ENCODE data around the gene SPACA9. TPM values are rescaled to one million over a fixed set of nuclear protein-coding genes. Genes with fewer than 3 reads are reported as not detected.

Gene SPACA9
- total and polyA plus RNA-seq, 5 donors from 2014 or later, result 0.32 to 2.2 (median 0.74) TPM

GRCh38 chr9:132887181-132888120 lies 8.8 kb downstream of the SPACA9 start:
- Mint-ChIP-seq H3K27ac (no peak overlapping the region), H3K9me3 (no peaks in the 10 kb centered on the region), H3K27me3 (no peaks in the 10 kb centered on the region), H3K36me3 (no peaks in the 10 kb centered on the region), H3K4me1 (peaks cover 0 to 4% (median 0%) of the 10 kb centered on the region in 4 donors), H3K4me3 (no peak overlapping the region)
- no peaks in the 10 kb centered on the region for H3K36me3 ChIP-seq (ENCODE audit: control insufficient read depth, insufficient read depth, low read length)
- ATAC-seq (ENCODE audit: low read depth in 2 of 2) (no peak), DNase-seq (no peak)
- H3K27ac ChIP-seq (ENCODE audit: insufficient read depth, low read length, poor library complexity, severe bottlenecking), result no peak overlapping the region
- no peaks in the 10 kb centered on the region for H3K9me3 ChIP-seq (ENCODE audit: control insufficient read depth in 2 of 2, low read length in 2 of 2)
- no peak overlapping the region for H3K4me3 ChIP-seq (ENCODE audit: low read depth, low read length)
- no peaks in the 10 kb centered on the region for H3K27me3 ChIP-seq (ENCODE audit: control insufficient read depth, insufficient read depth, low read length)
- H3K4me1 ChIP-seq (ENCODE audit: control insufficient read depth, insufficient read depth, low read length, poor library complexity, severe bottlenecking), result no peaks in the 10 kb centered on the region

GRCh38 chr9:132888151-132888550 lies 9.5 kb downstream of the SPACA9 start:
- no peak overlapping the region for H3K27ac ChIP-seq (ENCODE audit: insufficient read depth, low read length, poor library complexity, severe bottlenecking)
- H3K4me3 Mint-ChIP-seq, result no peak overlapping the region
- H3K36me3 Mint-ChIP-seq, result peaks cover 1% of the 10 kb centered on the region
- no peak for DNase-seq
- H3K27me3 Mint-ChIP-seq, result no peaks in the 10 kb centered on the region
- H3K4me3 ChIP-seq (ENCODE audit: low read depth, low read length), result no peak overlapping the region
- H3K27ac Mint-ChIP-seq, result no peak overlapping the region
- peaks cover 0 to 4% (median 0%) of the 10 kb centered on the region in 4 donors for H3K4me1 Mint-ChIP-seq
- H3K27me3 ChIP-seq (ENCODE audit: control insufficient read depth, insufficient read depth, low read length), result no peaks in the 10 kb centered on the region
- H3K4me1 ChIP-seq (ENCODE audit: control insufficient read depth, insufficient read depth, low read length, poor library complexity, severe bottlenecking), result no peaks in the 10 kb centered on the region
- no peaks in the 10 kb centered on the region for H3K36me3 ChIP-seq (ENCODE audit: control insufficient read depth, insufficient read depth, low read length)
- H3K9me3 ChIP-seq (ENCODE audit: control insufficient read depth in 2 of 2, low read length in 2 of 2), result no peaks in the 10 kb centered on the region
- no peaks in the 10 kb centered on the region for H3K9me3 Mint-ChIP-seq
- no peak for ATAC-seq (ENCODE audit: low read depth in 2 of 2)

GRCh38 chr9:132892400-132892799 lies 13.7 kb downstream of the SPACA9 start:
- Histone ChIP-seq H3K36me3 (ENCODE audit: control insufficient read depth, insufficient read depth, low read length) (peaks cover 27% of the 10 kb centered on the region), H3K27me3 (ENCODE audit: control insufficient read depth, insufficient read depth, low read length) (no peaks in the 10 kb centered on the region), H3K27ac (ENCODE audit: insufficient read depth, low read length, poor library complexity, severe bottlenecking) (no peak overlapping the region), H3K9me3 (ENCODE audit: control insufficient read depth in 2 of 2, low read length in 2 of 2) (no peaks in the 10 kb centered on the region), H3K4me3 (ENCODE audit: low read depth, low read length) (no peak overlapping the region), H3K4me1 (ENCODE audit: control insufficient read depth, insufficient read depth, low read length, poor library complexity, severe bottlenecking) (no peaks in the 10 kb centered on the region)
- Mint-ChIP-seq H3K36me3 (peaks cover 29% of the 10 kb centered on the region), H3K4me3 (no peak overlapping the region), H3K27me3 (no peaks in the 10 kb centered on the region), H3K4me1 (peaks cover 0 to 4% (median 0%) of the 10 kb centered on the region in 4 donors), H3K9me3 (no peaks in the 10 kb centered on the region), H3K27ac (peak overlapping the region in 1 of 3 donors; percentile 8)
- DNase-seq (no peak), ATAC-seq (ENCODE audit: low read depth in 2 of 2) (no peak)

- Histone ChIP-seq H3K4me3 (ENCODE audit: low read depth, low read length) (no peak overlapping the region), H3K4me1 (ENCODE audit: control insufficient read depth, insufficient read depth, low read length, poor library complexity, severe bottlenecking) (no peaks in the 10 kb centered on the region), H3K27me3 (ENCODE audit: control insufficient read depth, insufficient read depth, low read length) (no peaks in the 10 kb centered on the region), H3K36me3 (ENCODE audit: control insufficient read depth, insufficient read depth, low read length) (peaks cover 45% of the 10 kb centered on the region), H3K9me3 (ENCODE audit: control insufficient read depth in 2 of 2, low read length in 2 of 2) (no peaks in the 10 kb centered on the region), H3K27ac (ENCODE audit: insufficient read depth, low read length, poor library complexity, severe bottlenecking) (no peak overlapping the region)
- DNase-seq, result peak in 1 of 3 donors; percentile 52
- Mint-ChIP-seq H3K27ac (peak overlapping the region in 1 of 3 donors; percentile 52), H3K4me1 (no peaks in the 10 kb centered on the region), H3K9me3 (no peaks in the 10 kb centered on the region), H3K4me3 (no peak overlapping the region), H3K36me3 (peaks cover 40% of the 10 kb centered on the region), H3K27me3 (no peaks in the 10 kb centered on the region)
- ATAC-seq (ENCODE audit: low read depth in 2 of 2), result no peak
Measured at GRCh38 chr9:132894346-132894745, 15.6 kb downstream of the SPACA9 start.

- peaks cover 53% of the 10 kb centered on the region for H3K36me3 ChIP-seq (ENCODE audit: control insufficient read depth, insufficient read depth, low read length)
- H3K27me3 ChIP-seq (ENCODE audit: control insufficient read depth, insufficient read depth, low read length), result no peaks in the 10 kb centered on the region
- no peak overlapping the region for H3K27ac ChIP-seq (ENCODE audit: insufficient read depth, low read length, poor library complexity, severe bottlenecking)
- H3K4me3 ChIP-seq (ENCODE audit: low read depth, low read length), result no peak overlapping the region
- Mint-ChIP-seq H3K4me3 (peak overlapping the region in 1 of 4 donors; percentile 4), H3K4me1 (no peaks in the 10 kb centered on the region), H3K27ac (peak overlapping the region in 1 of 3 donors; percentile 56), H3K27me3 (no peaks in the 10 kb centered on the region), H3K36me3 (peaks cover 45% of the 10 kb centered on the region), H3K9me3 (no peaks in the 10 kb centered on the region)
- ATAC-seq (ENCODE audit: low read depth in 2 of 2), result no peak
- no peaks in the 10 kb centered on the region for H3K4me1 ChIP-seq (ENCODE audit: control insufficient read depth, insufficient read depth, low read length, poor library complexity, severe bottlenecking)
- no peaks in the 10 kb centered on the region for H3K9me3 ChIP-seq (ENCODE audit: control insufficient read depth in 2 of 2, low read length in 2 of 2)
- DNase-seq, result no peak
Measured at GRCh38 chr9:132894862-132895835, 16.5 kb downstream of the SPACA9 start.

GRCh38 chr9:132896264-132896663 lies 17.6 kb downstream of the SPACA9 start:
- Mint-ChIP-seq H3K27me3 (no peaks in the 10 kb centered on the region), H3K4me1 (no peaks in the 10 kb centered on the region), H3K4me3 (no peak overlapping the region), H3K9me3 (no peaks in the 10 kb centered on the region), H3K27ac (no peak overlapping the region), H3K36me3 (peaks cover 52% of the 10 kb centered on the region)
- ATAC-seq (ENCODE audit: low read depth in 2 of 2) (no peak), DNase-seq (no peak)
- no peak overlapping the region for H3K4me3 ChIP-seq (ENCODE audit: low read depth, low read length)
- H3K9me3 ChIP-seq (ENCODE audit: control insufficient read depth in 2 of 2, low read length in 2 of 2), result no peaks in the 10 kb centered on the region
- no peaks in the 10 kb centered on the region for H3K27me3 ChIP-seq (ENCODE audit: control insufficient read depth, insufficient read depth, low read length)
- no peak overlapping the region for H3K27ac ChIP-seq (ENCODE audit: insufficient read depth, low read length, poor library complexity, severe bottlenecking)
- H3K4me1 ChIP-seq (ENCODE audit: control insufficient read depth, insufficient read depth, low read length, poor library complexity, severe bottlenecking), result no peaks in the 10 kb centered on the region
- H3K36me3 ChIP-seq (ENCODE audit: control insufficient read depth, insufficient read depth, low read length), result peaks cover 64% of the 10 kb centered on the region

- Histone ChIP-seq H3K27ac (ENCODE audit: insufficient read depth, low read length, poor library complexity, severe bottlenecking) (no peak overlapping the region), H3K27me3 (ENCODE audit: control insufficient read depth, insufficient read depth, low read length) (no peaks in the 10 kb centered on the region), H3K4me1 (ENCODE audit: control insufficient read depth, insufficient read depth, low read length, poor library complexity, severe bottlenecking) (no peaks in the 10 kb centered on the region), H3K4me3 (ENCODE audit: low read depth, low read length) (no peak overlapping the region), H3K9me3 (ENCODE audit: control insufficient read depth in 2 of 2, low read length in 2 of 2) (no peaks in the 10 kb centered on the region), H3K36me3 (ENCODE audit: control insufficient read depth, insufficient read depth, low read length) (peaks cover 70% of the 10 kb centered on the region)
- Mint-ChIP-seq H3K4me3 (no peak overlapping the region), H3K27ac (peak overlapping the region in 1 of 3 donors; percentile 42), H3K27me3 (no peaks in the 10 kb centered on the region), H3K36me3 (peaks cover 57% of the 10 kb centered on the region), H3K9me3 (no peaks in the 10 kb centered on the region), H3K4me1 (peaks cover 0 to 5% (median 1%) of the 10 kb centered on the region in 4 donors)
- ATAC-seq (ENCODE audit: low read depth in 2 of 2), result no peak
- DNase-seq, result no peak
Measured at GRCh38 chr9:132896906-132897305, 18.2 kb downstream of the SPACA9 start.
